ENCODE measurements around the gene SCAF1. TPM values are rescaled to one million over a fixed set of nuclear protein-coding genes. Genes with fewer than 3 reads are reported as not detected.

The SCAF1 gene
- total and polyA plus RNA-seq, 10 of the 15 experiments (the other 5 are each of a cell fraction or from before 2014, with no cell fraction given), result 0.18 to 77.0 (median 5.3) TPM

GRCh38 chr19:49601482-49602038, 40.4 kb upstream of the SCAF1 start:
- in situ Hi-C loops (cut with MboI), result no loop called here
- WGBS (ENCODE audit: insufficient coverage, insufficient replicate concordance, low lambda C conversion rate, missing lambda C conversion rate), result over 99% methylated on average over 16 of the region's 38 CpGs
- Histone ChIP-seq H3K9ac (ENCODE audit: control insufficient read depth, insufficient read depth, low read length) (no peak overlapping the region), H3K4me2 (ENCODE audit: control insufficient read depth, insufficient read depth) (no peak overlapping the region), H3K4me3 (no peak overlapping the region), H3K9me3 (replicated peaks; ENCODE audit: control insufficient read depth, insufficient read depth, low read length) (no peaks in the 10 kb centered on the region), H3K36me3 (ENCODE audit: control insufficient read depth in 2 of 2, insufficient read depth in 2 of 2, low read length in 1 of 2) (peaks cover 15 to 16% of the 10 kb centered on the region in 2 experiments), H3K27ac (ENCODE audit: control insufficient read depth, insufficient read depth) (no peak overlapping the region), H3K4me1 (ENCODE audit: control insufficient read depth, insufficient read depth, low read length) (no peaks in the 10 kb centered on the region), H3K79me2 (ENCODE audit: control insufficient read depth, insufficient read depth, low read length) (no peaks in the 10 kb centered on the region; the same call in 1 of the 2 replicates), H3K27me3 (replicated peaks in 1 of 2; ENCODE audit: control insufficient read depth in 2 of 2, insufficient read depth in 2 of 2, low read length in 1 of 2) (no peaks in the 10 kb centered on the region), H4K20me1 (ENCODE audit: control insufficient read depth, insufficient read depth) (no peaks in the 10 kb centered on the region), H2AFZ (ENCODE audit: control insufficient read depth, low read depth, low read length) (no peak overlapping the region)
- FAIRE-seq (no peak), ATAC-seq (no peak), DNase-seq (ENCODE audit: low read depth, low spot score) (no peak)
- ChIA-PET RAD21 (ENCODE audit: unreplicated experiment) (no interaction called here), POLR2A (no interaction called here), CTCF (no interaction called here), SMC1A (ENCODE audit: uncharacterized antibody, unreplicated experiment) (no interaction called here)
- BruUV-seq (replicated peaks), result no TSS peak
- 0 out of 2 replicates have a peak, but pooled peaks have one; percentile 36 for TF ChIP-seq POLR2A (IDR thresholded peaks at IDR 0.05; ENCODE audit: low read depth, low read length)
- TF ChIP-seq CBX3 (IDR thresholded peaks at IDR 0.05; ENCODE audit: borderline replicate concordance, low read depth), result no peak
- intact Hi-C loops (cut with micrococcal nuclease; ENCODE audit: unreplicated experiment), result no loop called here

- Histone ChIP-seq H2AFZ (ENCODE audit: control insufficient read depth, low read depth, low read length) (no peak overlapping the region), H3K9ac (ENCODE audit: control insufficient read depth, insufficient read depth, low read length) (no peak overlapping the region), H3K27ac (ENCODE audit: control insufficient read depth, insufficient read depth) (no peak overlapping the region), H3K9me3 (replicated peaks; ENCODE audit: control insufficient read depth, insufficient read depth, low read length) (no peaks in the 10 kb centered on the region), H4K20me1 (ENCODE audit: control insufficient read depth, insufficient read depth) (no peaks in the 10 kb centered on the region), H3K4me2 (ENCODE audit: control insufficient read depth, insufficient read depth) (no peak overlapping the region), H3K4me3 (no peak overlapping the region), H3K27me3 (replicated peaks in 1 of 2; ENCODE audit: control insufficient read depth in 2 of 2, insufficient read depth in 2 of 2, low read length in 1 of 2) (no peaks in the 10 kb centered on the region), H3K4me1 (ENCODE audit: control insufficient read depth, insufficient read depth, low read length) (no peaks in the 10 kb centered on the region), H3K79me2 (ENCODE audit: control insufficient read depth, insufficient read depth, low read length) (no peaks in the 10 kb centered on the region; the same call in 1 of the 2 replicates), H3K36me3 (ENCODE audit: control insufficient read depth in 2 of 2, insufficient read depth in 2 of 2, low read length in 1 of 2) (peaks cover 11 to 20% of the 10 kb centered on the region in 2 experiments)
- ChIA-PET POLR2A (interaction anchor here (0.5 kb wide), 1 partner anchor 152 kb away, joined by 6 read pairs; no protein-coding TSS in a partner anchor), CTCF (no interaction called here), RAD21 (ENCODE audit: unreplicated experiment) (no interaction called here), SMC1A (ENCODE audit: uncharacterized antibody, unreplicated experiment) (no interaction called here)
- intact Hi-C loops (cut with micrococcal nuclease; ENCODE audit: unreplicated experiment), result no loop called here
- in situ Hi-C loops (cut with MboI), result no loop called here
- no peak for ATAC-seq
- DNase-seq (ENCODE audit: low read depth, low spot score), result no peak
- WGBS (ENCODE audit: insufficient coverage, insufficient replicate concordance, low lambda C conversion rate, missing lambda C conversion rate), result 100% methylated on average over 2 of the region's 2 CpGs
- no peak for FAIRE-seq
- TF ChIP-seq ZBTB40 (IDR thresholded peaks at IDR 0.05; ENCODE audit: borderline replicate concordance) (peak; percentile 81), RELA (IDR thresholded peaks at IDR 0.05; ENCODE audit: borderline replicate concordance, partially characterized antibody) (no peak), MYB (IDR thresholded peaks at IDR 0.05; ENCODE audit: borderline replicate concordance, low read depth, low read length) (no peak), ZBTB33 (IDR thresholded peaks at IDR 0.05) (no peak), IRF5 (IDR thresholded peaks at IDR 0.05; ENCODE audit: borderline replicate concordance) (no peak)
- BruUV-seq (replicated peaks), result no TSS peak
Observed at GRCh38 chr19:49602806-49603205, 39.2 kb upstream of the SCAF1 start.
